ENCODE results near the gene CD37.
A peak's percentile ranks its signal among the peaks of the same experiment; 100 is the strongest.
"Not testable (repeated sequence)": the region's sequence is repeated elsewhere in the genome, so short reads cannot be mapped to it uniquely, and the experiment has no call there.

CD37 gene

GRCh38 chr19:49331616-49332055 lies 3.6 kb upstream of the CD37 start:
- DNase-seq, result no peak

- not testable (repeated sequence) for DNase-seq
Measured at GRCh38 chr19:49332691-49333417, 2.4 kb upstream of the CD37 start.

GRCh38 chr19:49333418-49333805 lies 1.8 kb upstream of the CD37 start:
- no peak for DNase-seq

- no peak for DNase-seq
Measured at GRCh38 chr19:49333811-49334288, 1.4 kb upstream of the CD37 start.

- DNase-seq, result no peak
Measured at GRCh38 chr19:49335784-49336481, 727 bp downstream of the CD37 start.

GRCh38 chr19:49336482-49337266 lies 1.5 kb downstream of the CD37 start:
- no peak for DNase-seq

- no peak for DNase-seq
Measured at GRCh38 chr19:49337267-49338022, 2.2 kb downstream of the CD37 start.

GRCh38 chr19:49338023-49338677 lies 2.9 kb downstream of the CD37 start:
- no peak for DNase-seq

- peak; percentile 52 for DNase-seq
Measured at GRCh38 chr19:49338691-49339300, 3.6 kb downstream of the CD37 start.

- peak; percentile 90 for DNase-seq
Measured at GRCh38 chr19:49339301-49340068, 4.3 kb downstream of the CD37 start.

GRCh38 chr19:49340069-49340864 lies 5.1 kb downstream of the CD37 start:
- no peak for DNase-seq

- DNase-seq, result no peak
Measured at GRCh38 chr19:49340865-49341718, 5.9 kb downstream of the CD37 start.

- DNase-seq, result no peak
Measured at GRCh38 chr19:49342291-49342721, 7.1 kb downstream of the CD37 start.

GRCh38 chr19:49343123-49343522 lies 7.9 kb downstream of the CD37 start:
- DNase-seq, result no peak

- no peak for DNase-seq
Measured at GRCh38 chr19:49344505-49345423, 9.6 kb downstream of the CD37 start.

- DNase-seq, result no peak
Measured at GRCh38 chr19:49347191-49347590, 12.0 kb downstream of the CD37 start.

- DNase-seq, result no peak
Measured at GRCh38 chr19:49347835-49348234, 12.6 kb downstream of the CD37 start.
